Stomach (tissue), 4 donors: ENCODE measurements around the gene LY6G5B.

ENCODE experiments used
- CTCF ChIP-seq, 7 experiments: fragments of 450-650 bp in 4 of 7; fragments of 200-600 bp in 3 of 7; sonication (generic) in 3 of 7; IDR thresholded peaks; one replicate each; pipeline ENCODE4 v1.5.1; 2016 to 2019; ENCODE audit warnings: antibody characterized with exemption in 7 of 7, control low read depth in 2 of 7, mild to moderate bottlenecking in 1 of 7
- EP300 ChIP-seq: sonication (generic); formaldehyde crosslinking; IDR thresholded peaks from one replicate; pipeline ENCODE4 v1.6.1; 2017; ENCODE audit warnings: antibody characterized with exemption
- POLR2A ChIP-seq, 4 donors: fragments of 450-650 bp; IDR thresholded peaks; one replicate each; pipeline ENCODE4 v1.6.1; 2016; ENCODE audit warnings: antibody characterized with exemption in 4 of 4, control low read depth in 2 of 4, mild to moderate bottlenecking in 1 of 4, moderate library complexity in 1 of 4

- TF ChIP-seq CTCF (IDR thresholded peaks at IDR 0.05) (no peak), POLR2A (IDR thresholded peaks at IDR 0.05) (no peak), EP300 (no peak)
Observed at GRCh38 chr6:31642798-31643570, 26.8 kb upstream of the LY6G5B start.
